ENCODE data around the gene ARHGAP6. TPM values are rescaled to one million over a fixed set of nuclear protein-coding genes. Genes with fewer than 3 reads are reported as not detected.

Gene ARHGAP6
- total and polyA plus RNA-seq, 2 donors from 2014 or later, result 6.0 to 20.4 TPM

- TF ChIP-seq CTCF (IDR thresholded peaks at IDR 0.05; ENCODE audit: borderline replicate concordance, extremely low read depth, insufficient read depth), result no peak
- FAIRE-seq, result no peak
- intact Hi-C loops (cut with DNase I), result no loop called here
- Histone ChIP-seq H3K27ac (ENCODE audit: low read depth in 2 of 2, low read length in 2 of 2) (no peak overlapping the region), H3K27me3 (ENCODE audit: control insufficient read depth, insufficient read depth, low read length) (peaks cover 4% of the 10 kb centered on the region), H3K9me3 (ENCODE audit: control insufficient read depth in 2 of 3, insufficient read depth in 1 of 3, low read length in 3 of 3) (no peaks in the 10 kb centered on the region), H3K9ac (ENCODE audit: low read length in 3 of 3) (no peak overlapping the region), H3K36me3 (ENCODE audit: control insufficient read depth in 2 of 3, insufficient read depth in 3 of 3, low read length in 3 of 3) (no peaks in the 10 kb centered on the region), H3K4me3 (ENCODE audit: low read length in 3 of 3) (no peak overlapping the region), H3K4me1 (ENCODE audit: control insufficient read depth in 2 of 3, insufficient read depth in 2 of 3, low read depth in 1 of 3, low read length in 3 of 3) (peaks cover 0 to 8% (median 4%) of the 10 kb centered on the region in 3 donors)
- DNase-seq, result no peak
Measured at GRCh38 chrX:11461201-11462001, 204.3 kb downstream of the ARHGAP6 start.

- no peak overlapping the region for H3K4me3 ChIP-seq (ENCODE audit: low read length in 3 of 3)
- peaks cover 4% of the 10 kb centered on the region for H3K27me3 ChIP-seq (ENCODE audit: control insufficient read depth, insufficient read depth, low read length)
- no peak for TF ChIP-seq CTCF (IDR thresholded peaks at IDR 0.05; ENCODE audit: borderline replicate concordance, extremely low read depth, insufficient read depth)
- no peaks in the 10 kb centered on the region for H3K36me3 ChIP-seq (ENCODE audit: control insufficient read depth in 2 of 3, insufficient read depth in 3 of 3, low read length in 3 of 3)
- H3K4me1 ChIP-seq (ENCODE audit: control insufficient read depth in 2 of 3, insufficient read depth in 2 of 3, low read depth in 1 of 3, low read length in 3 of 3), result peaks cover 0 to 8% (median 4%) of the 10 kb centered on the region in 3 donors
- no peak overlapping the region for H3K27ac ChIP-seq (ENCODE audit: low read depth in 2 of 2, low read length in 2 of 2)
- intact Hi-C loops (cut with DNase I), result no loop called here
- FAIRE-seq (no peak), DNase-seq (no peak)
- no peaks in the 10 kb centered on the region for H3K9me3 ChIP-seq (ENCODE audit: control insufficient read depth in 2 of 3, insufficient read depth in 1 of 3, low read length in 3 of 3)
- H3K9ac ChIP-seq (ENCODE audit: low read length in 3 of 3), result no peak overlapping the region
Measured at GRCh38 chrX:11460347-11460746, 205.4 kb downstream of the ARHGAP6 start.

- DNase-seq, result no peak
- Histone ChIP-seq H3K9me3 (ENCODE audit: control insufficient read depth in 2 of 3, insufficient read depth in 1 of 3, low read length in 3 of 3) (no peaks in the 10 kb centered on the region), H3K9ac (ENCODE audit: low read length in 3 of 3) (no peak overlapping the region), H3K27me3 (ENCODE audit: control insufficient read depth, insufficient read depth, low read length) (no peaks in the 10 kb centered on the region), H3K4me1 (ENCODE audit: control insufficient read depth in 2 of 3, insufficient read depth in 2 of 3, low read depth in 1 of 3, low read length in 3 of 3) (peaks cover 0 to 8% (median 4%) of the 10 kb centered on the region in 3 donors), H3K4me3 (ENCODE audit: low read length in 3 of 3) (no peak overlapping the region), H3K36me3 (ENCODE audit: control insufficient read depth in 2 of 3, insufficient read depth in 3 of 3, low read length in 3 of 3) (no peaks in the 10 kb centered on the region), H3K27ac (ENCODE audit: low read depth in 2 of 2, low read length in 2 of 2) (no peak overlapping the region)
- intact Hi-C loops (cut with DNase I), result no loop called here
- FAIRE-seq, result no peak
- no peak for TF ChIP-seq CTCF (IDR thresholded peaks at IDR 0.05; ENCODE audit: borderline replicate concordance, extremely low read depth, insufficient read depth)
Measured at GRCh38 chrX:11458170-11458569, 207.6 kb downstream of the ARHGAP6 start.

Data from kidney (tissue), 14 donors.